K562 (cell line): Measurements from ENCODE around the gene MAPK8IP2. TPM values are rescaled to one million over a fixed set of nuclear protein-coding genes. Genes with fewer than 3 reads are reported as not detected.
A peak's percentile ranks its signal among the peaks of the same experiment; 100 is the strongest.

ENCODE experiments used
- ATAC-seq: fragments of 200-7000 bp; cut with Tn5 transposase; 3 replicates; pipeline ENCODE4 v1.9.1; 2020; ENCODE audit warnings: moderate library complexity
- BruUV-seq: library from RNA; stranded (reverse); fragments of 400-500 nt; replicated peaks from 2 replicates; lab custom pipeline; 2021; lab: Mats Ljungman, UMichigan
- CTCF ChIA-PET: fragments of 300-600 bp; formaldehyde crosslinking; extraction: SDS; loops from one replicate; lab custom pipeline; 2021; ENCODE audit warnings: low intra/inter-chr PET ratio; lab: Yijun Ruan, JAX
- POLR2A ChIA-PET: fragments of 300-600, 350-650 bp; sonication (Branson Sonifier 250); formaldehyde crosslinking; extraction: SDS; loops from one replicate; lab custom pipeline; 2021; ENCODE audit warnings: antibody characterized with exemption, inconsistent platforms; lab: Yijun Ruan, JAX
- DNase-seq, 4 experiments: peaks; one replicate each; pipeline versions ENCODE4 v3.0.0 to v3.0.0-alpha.2; 2011 to 2018; ENCODE audit warnings: low spot score in 3 of 4, mixed read lengths in 3 of 4; ENCODE audit errors: extremely low read depth in 1 of 4
- FAIRE-seq: peaks from 2 replicates; lab custom pipeline; 2011; peaks lifted over from hg19 to GRCh38; lab: Jason Lieb, UNC
- H2AFZ ChIP-seq: 2 replicates; pipeline ENCODE4 v1.6.0; 2011; ENCODE audit warnings: low read depth, low read length, control low read depth, inconsistent platforms
- H3K27ac ChIP-seq: fragments of 200-600 bp; 3 replicates; pipeline ENCODE4 v1.8.0; 2011; ENCODE audit warnings: low read depth, mild to moderate bottlenecking, control low read depth, inconsistent platforms, low read length, moderate library complexity, mixed read lengths; ENCODE audit errors: extremely low read depth
- H3K27me3 ChIP-seq, 2 experiments: fragments of 300-600 bp in 1 of 2; 2 replicates in 1 of 2; 3 replicates in 1 of 2; pipeline versions ENCODE4 v1.6.0 to v1.8.0; 2011; ENCODE audit warnings: inconsistent platforms in 2 of 2, low read length in 2 of 2, mild to moderate bottlenecking in 1 of 2, mixed read lengths in 1 of 2, moderate library complexity in 1 of 2; ENCODE audit not compliant: control insufficient read depth in 2 of 2, insufficient read depth in 2 of 2
- H3K36me3 ChIP-seq: fragments of 300-600 bp; 3 replicates; pipeline ENCODE4 v1.8.0; 2011; ENCODE audit warnings: mild to moderate bottlenecking, low read length, inconsistent platforms; ENCODE audit not compliant: control insufficient read depth, insufficient read depth
- H3K4me1 ChIP-seq, 2 experiments: fragments of 200-600 bp in 1 of 2; replicated peaks in 1 of 2; 2 replicates in 1 of 2; 3 replicates in 1 of 2; pipeline versions ENCODE4 v1.5.1 to v1.8.0; 2011; ENCODE audit warnings: inconsistent platforms in 2 of 2, low read length in 2 of 2, mild to moderate bottlenecking in 1 of 2, mixed read lengths in 1 of 2, moderate library complexity in 1 of 2; ENCODE audit not compliant: control insufficient read depth in 2 of 2, insufficient read depth in 2 of 2
- H3K4me2 ChIP-seq: 2 replicates; pipeline ENCODE4 v1.6.1; 2011; ENCODE audit warnings: low read length, control low read depth, inconsistent platforms, mixed read lengths; ENCODE audit not compliant: insufficient read depth
- H3K4me3 ChIP-seq: fragments of 200-600 bp; sonication (generic), shearing (Covaris generic); 2 replicates; pipeline ENCODE4 v1.5.1; 2016; ENCODE audit warnings: control low read depth, inconsistent platforms
- H3K79me2 ChIP-seq: fragments of 200-600 bp; 3 replicates; pipeline ENCODE4 v1.8.0; 2011; ENCODE audit warnings: low read length, inconsistent platforms; ENCODE audit not compliant: control insufficient read depth, insufficient read depth
- H3K9ac ChIP-seq, 2 experiments: 2 replicates each; pipeline versions ENCODE4 v1.6.0 to v1.6.1; 2011; ENCODE audit warnings: low read depth in 2 of 2, low read length in 2 of 2, control low read depth in 1 of 2, inconsistent platforms in 1 of 2, mild to moderate bottlenecking in 1 of 2, mixed read lengths in 1 of 2; ENCODE audit not compliant: insufficient read depth in 1 of 2
- H3K9me1 ChIP-seq: one replicate; pipeline ENCODE4 v1.6.0; 2011; ENCODE audit warnings: inconsistent platforms, mild to moderate bottlenecking, low read length, moderate library complexity; ENCODE audit not compliant: control insufficient read depth, insufficient read depth
- H3K9me3 ChIP-seq: replicated peaks from 2 replicates; pipeline ENCODE4 v1.5.1; 2011; ENCODE audit warnings: low read depth, low read length, inconsistent platforms; ENCODE audit not compliant: control insufficient read depth, insufficient read depth
- H4K20me1 ChIP-seq: replicated peaks from 2 replicates; pipeline ENCODE4 v1.6.1; 2011; ENCODE audit warnings: low read length, inconsistent platforms, mixed read lengths; ENCODE audit not compliant: control insufficient read depth, insufficient read depth
- CC2D1A ChIP-seq: fragments of 450-650 bp; IDR thresholded peaks from 2 replicates; pipeline ENCODE4 v1.6.1; 2017; ENCODE audit warnings: mild to moderate bottlenecking
- HIVEP1 ChIP-seq: fragments of 250-450 bp; sonication (Bioruptor Pico); IDR thresholded peaks from 2 replicates; pipeline ENCODE4 v1.4.0; 2020; ENCODE audit warnings: mild to moderate bottlenecking
- NFIX ChIP-seq: fragments of 250-450 bp; sonication (Bioruptor Pico); IDR thresholded peaks from 2 replicates; pipeline ENCODE4 v1.4.0; 2020; ENCODE audit warnings: low read depth, mild to moderate bottlenecking, moderate library complexity
- PHF21A ChIP-seq: fragments of 450-650 bp; IDR thresholded peaks from 2 replicates; pipeline ENCODE4 v1.6.1; 2017; ENCODE audit warnings: low read depth, borderline replicate concordance
- SMARCB1 ChIP-seq: IDR thresholded peaks from 2 replicates; pipeline ENCODE4 v1.6.1; 2011; ENCODE audit warnings: improper control_type of control experiment, low read depth; ENCODE audit not compliant: insufficient read length
- ZNF695 ChIP-seq: fragments of 450-650 bp; formaldehyde crosslinking; IDR thresholded peaks from 2 replicates; pipeline ENCODE4 v1.4.0; 2020; ENCODE audit warnings: mild to moderate bottlenecking, moderate library complexity
- WGBS: fragments of 100-300 bp; shearing (Covaris generic); methylation state at CpG from one replicate; pipeline ENCODE4 v1.1.6; 2016; ENCODE audit warnings: low coverage, mixed read lengths; ENCODE audit not compliant: insufficient coverage; ENCODE audit errors: missing lambda C conversion rate; 5-methylcytosine and 5-hydroxymethylcytosine counted together
- in situ Hi-C: fragments of 300-500 bp; cut with MboI; formaldehyde crosslinking; loops from 4 replicates; pipeline ENCODE4 v1.15.0; 2018; ENCODE audit warnings: inconsistent platforms, mixed read lengths
- intact Hi-C: fragments of 100-400 bp; cut with micrococcal nuclease; formaldehyde crosslinking; loops from 2 replicates; pipeline ENCODE4 v1.14.2; 2022
- polyA plus RNA-seq, 8 experiments: library from polyadenylated mRNA; depleted of rRNA in 4 of 8; stranded (reverse) in 5 of 8; unstranded in 3 of 8; fragments of >200 nt; fragmentation: Nextera tagmentation in 2 of 8; fragmentation: Illumina TruSeq in 1 of 8; extraction: Ambion mirVana in 2 of 8; extraction: Trizol in 1 of 8; gene quantifications; 2 replicates each; pipeline versions ENCODE4 v1.2.1 to v1.2.3, GENCODE V29; 2011 to 2014; ENCODE audit warnings: inconsistent platforms in 1 of 8, missing spikeins in 1 of 8
- total RNA-seq, 7 experiments: library from RNA; depleted of rRNA in 6 of 7; stranded (reverse); fragments of >200 nt in 6 of 7; fragmentation: Illumina TruSeq in 2 of 7; extraction: Trizol in 2 of 7; gene quantifications; 2 replicates each; pipeline versions ENCODE4 v1.2.1 to v1.2.3, GENCODE V29; 2011 to 2021; ENCODE audit warnings: low replicate concordance in 1 of 7
- TF ChIP-seq, protein P1 (sequence below): fragments of 450-650 bp; IDR thresholded peaks from 2 replicates; pipeline ENCODE4 v1.7.1; 2018; ENCODE audit warnings: mild to moderate bottlenecking, low read depth; ENCODE audit not compliant: partially characterized antibody
- TF ChIP-seq, protein P2 (sequence below), 3 experiments: IDR thresholded peaks in 2 of 3; conservative IDR thresholded peaks in 1 of 3; 2 replicates each; pipeline ENCODE4 v1.5.1; 2011 to 2012; ENCODE audit warnings: low read length in 3 of 3, mild to moderate bottlenecking in 3 of 3, control low read depth in 2 of 3, improper control_type of control experiment in 1 of 3, inconsistent platforms in 1 of 3, low read depth in 1 of 3, mixed read lengths in 1 of 3, moderate library complexity in 1 of 3; ENCODE audit not compliant: insufficient read depth in 2 of 3

Gene MAPK8IP2
- total and polyA plus RNA-seq, 9 of the 15 experiments (the other 6 are each of a cell fraction or from before 2014, with no cell fraction given): 0.01 to 0.47 (median 0.07) TPM; not detected in 2

DNA sequence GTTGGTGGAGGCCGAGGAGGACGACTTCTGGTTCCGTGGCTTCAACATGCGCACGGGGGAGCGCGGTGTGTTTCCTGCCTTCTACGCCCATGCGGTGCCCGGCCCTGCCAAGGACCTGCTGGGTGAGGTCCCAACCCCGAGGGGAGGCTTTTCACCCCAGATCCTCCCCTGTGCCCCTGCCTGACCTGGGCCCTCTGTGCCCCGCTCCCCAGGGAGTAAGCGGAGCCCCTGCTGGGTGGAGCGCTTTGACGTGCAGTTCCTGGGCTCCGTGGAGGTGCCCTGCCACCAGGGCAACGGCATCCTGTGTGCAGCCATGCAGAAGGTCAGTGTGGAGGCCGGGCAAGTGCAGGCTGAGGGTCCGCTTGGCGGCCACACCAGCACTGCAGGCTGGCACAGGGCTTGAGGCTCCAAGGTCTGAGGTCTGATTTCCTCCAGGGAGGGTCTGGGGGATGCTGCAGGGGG is 5.1 kb downstream of the MAPK8IP2 start:
- no peak for ATAC-seq
- CTCF ChIA-PET: no interaction called here
- Histone ChIP-seq H3K9me1 (no peaks in the 10 kb centered on the region), H3K36me3 (no peaks in the 10 kb centered on the region), H3K27ac (no peak overlapping the region), H2AFZ (no peak overlapping the region)
- BruUV-seq: no TSS peak
- TF ChIP-seq CC2D1A (no peak), SMARCB1 (no peak)
- TF ChIP-seq, all 486 proteins: peak for 0
- Histone ChIP-seq H3K9me3 (no peaks in the 10 kb centered on the region), H4K20me1 (no peaks in the 10 kb centered on the region), H3K4me3 (no peak overlapping the region), H3K79me2 (no peaks in the 10 kb centered on the region), H3K9ac (no peak overlapping the region), H3K4me2 (no peak overlapping the region), H3K4me1 (peaks cover 0 to 12% of the 10 kb centered on the region in 2 experiments; a peak in 2 of 5 replicates), H3K27me3 (peaks cover 24 to 80% of the 10 kb centered on the region in 2 experiments)
- DNase-seq: no peak
- intact Hi-C loops (no loop called here), in situ Hi-C loops (no loop called here)
- POLR2A ChIA-PET: interaction anchor here (0.6 to 0.7 kb wide), 2 partner anchors 122 to 415 kb away, joined by 4 read pairs; no protein-coding TSS in a partner anchor
- 9% methylated on average over 10 of the region's 20 CpGs for WGBS
- FAIRE-seq: no peak

DNA sequence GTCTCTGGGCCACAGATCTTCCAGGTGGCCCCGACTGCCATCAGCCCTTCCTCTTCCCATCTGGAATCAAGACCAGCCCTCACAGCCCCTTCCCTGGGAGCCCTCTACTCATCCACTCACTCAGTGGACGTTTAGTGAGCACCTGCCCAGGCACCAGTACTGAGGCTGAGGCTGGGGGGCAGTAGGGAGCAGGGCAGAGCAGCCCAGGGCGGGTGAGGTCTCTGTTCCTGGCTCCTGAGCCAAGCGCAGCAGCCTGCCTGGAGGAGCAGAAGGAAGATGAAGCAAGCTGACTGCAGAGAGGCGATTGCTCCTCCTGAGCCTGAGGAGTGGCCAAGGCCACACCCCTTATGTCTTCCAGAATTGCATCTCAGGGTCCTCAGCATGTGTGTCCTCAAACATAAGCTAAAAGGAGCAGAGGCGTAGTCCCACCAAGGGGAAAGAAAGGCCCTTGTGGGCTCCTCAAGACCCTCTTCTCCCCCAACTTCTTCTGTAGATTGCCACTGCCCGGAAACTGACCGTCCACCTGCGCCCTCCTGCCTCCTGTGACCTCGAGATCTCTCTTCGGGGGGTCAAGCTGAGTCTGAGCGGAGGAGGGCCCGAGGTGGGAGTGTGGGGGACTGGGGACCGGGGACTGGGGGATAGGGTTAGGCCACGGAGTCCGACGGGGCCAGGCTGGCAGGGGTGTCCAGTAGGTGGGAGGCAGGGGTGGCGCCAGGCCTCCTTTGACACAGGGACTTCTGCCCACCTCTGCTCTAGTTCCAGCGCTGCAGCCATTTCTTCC is 5.8 kb downstream of the MAPK8IP2 start:
- Histone ChIP-seq H3K4me2 (no peak overlapping the region), H3K36me3 (no peaks in the 10 kb centered on the region), H3K79me2 (no peaks in the 10 kb centered on the region), H3K9me1 (no peaks in the 10 kb centered on the region), H4K20me1 (no peaks in the 10 kb centered on the region), H3K4me1 (peaks cover 0 to 7% of the 10 kb centered on the region in 2 experiments; a peak in 2 of 5 replicates), H2AFZ (no peak overlapping the region), H3K9me3 (no peaks in the 10 kb centered on the region), H3K4me3 (no peak overlapping the region), H3K9ac (no peak overlapping the region), H3K27ac (no peak overlapping the region), H3K27me3 (peaks cover 27 to 87% of the 10 kb centered on the region in 2 experiments)
- ChIA-PET CTCF (no interaction called here), POLR2A (interaction anchor here (0.6 to 1.3 kb wide), 5 partner anchors 22 to 416 kb away, joined by 3 to 4 read pairs (median 3); partner anchors contain the start of gene ARSA)
- ATAC-seq (peak; percentile 56), FAIRE-seq (no peak), DNase-seq (no peak)
- no TSS peak for BruUV-seq
- intact Hi-C loops (no loop called here), in situ Hi-C loops (no loop called here)
- 1% methylated on average over 11 of the region's 19 CpGs for WGBS
- TF ChIP-seq NFIX (CRISPR knock-in tag): no peak
- no peak for TF ChIP-seq PHF21A
- TF ChIP-seq, protein P1, sequence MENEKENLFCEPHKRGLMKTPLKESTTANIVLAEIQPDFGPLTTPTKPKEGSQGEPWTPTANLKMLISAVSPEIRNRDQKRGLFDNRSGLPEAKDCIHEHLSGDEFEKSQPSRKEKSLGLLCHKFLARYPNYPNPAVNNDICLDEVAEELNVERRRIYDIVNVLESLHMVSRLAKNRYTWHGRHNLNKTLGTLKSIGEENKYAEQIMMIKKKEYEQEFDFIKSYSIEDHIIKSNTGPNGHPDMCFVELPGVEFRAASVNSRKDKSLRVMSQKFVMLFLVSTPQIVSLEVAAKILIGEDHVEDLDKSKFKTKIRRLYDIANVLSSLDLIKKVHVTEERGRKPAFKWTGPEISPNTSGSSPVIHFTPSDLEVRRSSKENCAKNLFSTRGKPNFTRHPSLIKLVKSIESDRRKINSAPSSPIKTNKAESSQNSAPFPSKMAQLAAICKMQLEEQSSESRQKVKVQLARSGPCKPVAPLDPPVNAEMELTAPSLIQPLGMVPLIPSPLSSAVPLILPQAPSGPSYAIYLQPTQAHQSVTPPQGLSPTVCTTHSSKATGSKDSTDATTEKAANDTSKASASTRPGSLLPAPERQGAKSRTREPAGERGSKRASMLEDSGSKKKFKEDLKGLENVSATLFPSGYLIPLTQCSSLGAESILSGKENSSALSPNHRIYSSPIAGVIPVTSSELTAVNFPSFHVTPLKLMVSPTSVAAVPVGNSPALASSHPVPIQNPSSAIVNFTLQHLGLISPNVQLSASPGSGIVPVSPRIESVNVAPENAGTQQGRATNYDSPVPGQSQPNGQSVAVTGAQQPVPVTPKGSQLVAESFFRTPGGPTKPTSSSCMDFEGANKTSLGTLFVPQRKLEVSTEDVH: no peak
- no peak for TF ChIP-seq ZNF695 (CRISPR knock-in tag)
- TF ChIP-seq, protein P2, sequence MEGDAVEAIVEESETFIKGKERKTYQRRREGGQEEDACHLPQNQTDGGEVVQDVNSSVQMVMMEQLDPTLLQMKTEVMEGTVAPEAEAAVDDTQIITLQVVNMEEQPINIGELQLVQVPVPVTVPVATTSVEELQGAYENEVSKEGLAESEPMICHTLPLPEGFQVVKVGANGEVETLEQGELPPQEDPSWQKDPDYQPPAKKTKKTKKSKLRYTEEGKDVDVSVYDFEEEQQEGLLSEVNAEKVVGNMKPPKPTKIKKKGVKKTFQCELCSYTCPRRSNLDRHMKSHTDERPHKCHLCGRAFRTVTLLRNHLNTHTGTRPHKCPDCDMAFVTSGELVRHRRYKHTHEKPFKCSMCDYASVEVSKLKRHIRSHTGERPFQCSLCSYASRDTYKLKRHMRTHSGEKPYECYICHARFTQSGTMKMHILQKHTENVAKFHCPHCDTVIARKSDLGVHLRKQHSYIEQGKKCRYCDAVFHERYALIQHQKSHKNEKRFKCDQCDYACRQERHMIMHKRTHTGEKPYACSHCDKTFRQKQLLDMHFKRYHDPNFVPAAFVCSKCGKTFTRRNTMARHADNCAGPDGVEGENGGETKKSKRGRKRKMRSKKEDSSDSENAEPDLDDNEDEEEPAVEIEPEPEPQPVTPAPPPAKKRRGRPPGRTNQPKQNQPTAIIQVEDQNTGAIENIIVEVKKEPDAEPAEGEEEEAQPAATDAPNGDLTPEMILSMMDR (IDR thresholded peaks at IDR 0.05 in 2 of 3, conservative IDR thresholded peaks at IDR 0.05 in 1 of 3; ENCODE audit: insufficient read depth in 2 of 3, low read depth in 1 of 3, low read length in 3 of 3): peak in 1 of 3 experiments; percentile 18; a peak in 1 of 6 replicates
- no peak for TF ChIP-seq HIVEP1
